ENCODE data around the gene CHSY3.

The CHSY3 gene

GRCh38 chr5:129904102-129904666, at the start of gene CHSY3:
Gene CHSY3, plus strand, starts transcription at chr5:129904465.
- DNase-seq (ENCODE audit: low read depth in 2 of 2): no peak

- no peak for DNase-seq (ENCODE audit: low read depth in 2 of 2)
These were observed 47.9 kb upstream of the CHSY3 start for GRCh38 chr5:129856325-129856724.

- no peak for DNase-seq (ENCODE audit: low read depth in 2 of 2)
These were observed 47.1 kb upstream of the CHSY3 start for GRCh38 chr5:129857116-129857515.

GRCh38 chr5:129858131-129858675, 46.1 kb upstream of the CHSY3 start:
- DNase-seq (ENCODE audit: low read depth in 2 of 2): no peak

GRCh38 chr5:129884322-129884721, 19.9 kb upstream of the CHSY3 start:
- DNase-seq (ENCODE audit: low read depth in 2 of 2): no peak

GRCh38 chr5:129899454-129899853, 4.8 kb upstream of the CHSY3 start:
- DNase-seq (ENCODE audit: low read depth in 2 of 2): no peak

GRCh38 chr5:129902816-129903215, 1.4 kb upstream of the CHSY3 start:
- DNase-seq (ENCODE audit: low read depth in 2 of 2): no peak

GRCh38 chr5:129903466-129904101, 681 bp upstream of the CHSY3 start:
- no peak for DNase-seq (ENCODE audit: low read depth in 2 of 2)

DNA sequence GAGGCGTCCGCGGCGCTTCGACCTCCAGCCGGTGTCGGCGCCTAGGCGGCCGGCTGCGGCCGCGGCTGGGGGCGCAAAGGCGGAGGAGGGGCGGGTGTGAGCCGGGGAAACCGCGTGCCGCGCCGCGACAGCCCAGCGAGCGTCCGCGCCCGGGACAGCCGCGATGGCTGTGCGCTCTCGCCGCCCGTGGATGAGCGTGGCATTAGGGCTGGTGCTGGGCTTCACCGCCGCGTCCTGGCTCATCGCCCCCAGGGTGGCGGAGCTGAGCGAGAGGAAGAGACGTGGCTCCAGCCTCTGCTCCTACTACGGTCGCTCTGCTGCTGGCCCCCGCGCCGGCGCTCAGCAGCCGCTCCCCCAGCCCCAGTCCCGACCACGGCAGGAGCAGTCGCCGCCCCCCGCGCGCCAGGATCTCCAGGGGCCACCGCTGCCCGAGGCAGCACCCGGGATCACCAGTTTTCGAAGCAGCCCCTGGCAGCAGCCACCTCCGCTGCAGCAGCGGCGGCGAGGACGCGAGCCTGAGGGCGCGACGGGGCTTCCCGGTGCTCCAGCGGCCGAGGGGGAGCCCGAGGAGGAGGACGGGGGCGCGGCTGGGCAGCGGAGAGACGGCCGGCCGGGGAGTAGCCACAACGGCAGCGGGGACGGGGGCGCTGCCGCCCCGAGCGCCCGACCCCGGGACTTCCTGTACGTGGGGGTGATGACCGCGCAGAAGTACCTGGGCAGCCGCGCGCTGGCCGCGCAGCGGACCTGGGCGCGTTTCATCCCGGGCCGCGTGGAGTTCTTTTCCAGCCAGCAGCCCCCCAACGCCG, 605 bp downstream of the CHSY3 start:
- no peak for DNase-seq (ENCODE audit: low read depth in 2 of 2)

DNA sequence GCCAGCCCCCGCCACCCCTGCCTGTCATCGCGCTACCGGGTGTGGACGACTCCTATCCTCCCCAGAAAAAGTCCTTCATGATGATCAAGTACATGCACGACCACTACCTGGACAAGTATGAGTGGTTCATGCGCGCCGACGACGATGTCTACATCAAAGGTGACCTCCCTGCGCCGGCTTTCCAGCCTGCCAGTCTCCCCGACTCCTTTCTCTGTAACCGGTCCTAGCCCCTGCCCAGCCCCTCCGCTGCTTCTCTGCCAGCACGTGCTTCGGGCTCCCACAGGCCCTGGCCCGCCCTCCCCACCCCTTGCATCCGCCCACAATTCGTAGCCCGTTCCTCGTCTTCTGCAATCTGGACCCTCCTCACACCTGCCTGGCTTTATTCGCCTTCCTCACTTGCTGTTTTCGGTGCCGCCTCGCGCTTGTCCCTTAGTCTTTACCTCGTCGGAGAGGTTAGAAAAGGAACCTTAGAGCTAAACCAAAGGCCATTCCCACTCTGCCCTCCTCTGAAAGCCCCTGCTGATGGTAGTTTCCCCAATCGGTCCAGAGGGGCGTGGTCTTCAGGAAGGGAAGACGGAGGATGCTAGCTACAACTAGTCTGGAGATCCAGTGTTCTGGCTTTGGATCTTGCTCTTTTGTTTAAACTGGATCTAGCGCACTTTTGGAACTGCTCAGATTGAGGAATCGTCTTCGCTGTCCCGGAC, 1.4 kb downstream of the CHSY3 start:
- no peak for DNase-seq (ENCODE audit: low read depth in 2 of 2)

- no peak for DNase-seq (ENCODE audit: low read depth in 2 of 2)
These were observed 2.1 kb downstream of the CHSY3 start for GRCh38 chr5:129906177-129906887.

GRCh38 chr5:129909225-129909624, 5.0 kb downstream of the CHSY3 start:
- no peak for DNase-seq (ENCODE audit: low read depth in 2 of 2)

GRCh38 chr5:129912601-129913255, 8.5 kb downstream of the CHSY3 start:
- no peak for DNase-seq (ENCODE audit: low read depth in 2 of 2)

DNA sequence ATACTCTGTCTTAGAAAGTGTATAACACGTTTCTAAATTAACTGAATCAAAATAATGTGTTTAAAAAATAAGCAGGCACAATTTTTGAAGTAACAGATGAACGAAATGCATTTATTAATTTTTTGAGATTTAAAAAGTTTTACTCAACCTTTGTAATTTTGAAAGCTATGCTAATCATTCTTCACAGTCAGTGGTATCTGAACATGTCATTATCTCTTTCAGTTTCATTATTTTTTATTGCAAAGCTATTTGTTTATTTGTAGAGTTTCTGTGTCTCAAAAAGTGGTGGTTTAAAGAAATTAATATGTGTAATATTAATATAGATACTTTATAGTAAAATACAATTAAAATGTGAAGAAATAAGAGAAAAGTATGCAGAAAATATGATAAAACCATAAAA, 11.2 kb downstream of the CHSY3 start:
- DNase-seq (ENCODE audit: low read depth in 2 of 2): no peak

GRCh38 chr5:129917224-129917623, 13.0 kb downstream of the CHSY3 start:
- no peak for DNase-seq (ENCODE audit: low read depth in 2 of 2)

DNA sequence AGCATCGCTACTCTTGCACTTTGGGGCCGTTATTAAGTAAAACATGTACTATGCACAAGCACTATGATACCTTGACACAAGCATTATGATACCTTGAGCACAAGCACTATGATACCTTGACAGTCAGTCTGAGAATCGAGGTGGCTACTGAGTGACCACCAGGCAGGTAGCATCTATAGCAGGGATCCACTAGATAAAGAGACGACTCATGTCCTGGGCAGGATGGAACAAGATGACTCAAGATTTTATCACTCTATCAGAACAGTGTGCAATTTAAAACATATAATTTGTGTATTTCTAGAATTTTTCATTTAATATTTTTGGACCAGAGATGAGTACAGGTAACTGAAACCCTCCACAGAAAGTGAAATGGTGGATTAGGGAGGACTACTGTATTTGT, 16.9 kb downstream of the CHSY3 start:
- no peak for DNase-seq (ENCODE audit: low read depth in 2 of 2)

GRCh38 chr5:129930221-129930620, 26.0 kb downstream of the CHSY3 start:
- DNase-seq (ENCODE audit: low read depth in 2 of 2): no peak

DNA sequence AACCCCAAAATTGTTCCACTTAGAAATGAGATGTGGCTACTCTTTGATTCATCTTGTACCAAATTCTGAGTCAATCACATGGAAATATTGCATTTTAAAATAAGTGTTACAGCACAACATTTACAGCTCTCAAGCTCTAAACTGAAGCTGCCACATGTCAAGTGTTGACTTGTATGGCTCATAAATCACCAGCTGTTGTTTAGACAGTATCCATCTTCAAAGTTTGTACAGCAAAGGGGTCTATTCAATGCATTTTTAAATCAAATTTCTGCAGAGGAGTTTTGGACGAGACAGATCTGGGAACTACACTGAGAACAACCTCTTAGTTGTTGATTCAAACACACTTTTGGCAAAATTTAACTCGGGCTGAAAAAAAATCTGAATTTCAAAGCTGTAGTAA, 31.4 kb downstream of the CHSY3 start:
- DNase-seq (ENCODE audit: low read depth in 2 of 2): no peak

DNA sequence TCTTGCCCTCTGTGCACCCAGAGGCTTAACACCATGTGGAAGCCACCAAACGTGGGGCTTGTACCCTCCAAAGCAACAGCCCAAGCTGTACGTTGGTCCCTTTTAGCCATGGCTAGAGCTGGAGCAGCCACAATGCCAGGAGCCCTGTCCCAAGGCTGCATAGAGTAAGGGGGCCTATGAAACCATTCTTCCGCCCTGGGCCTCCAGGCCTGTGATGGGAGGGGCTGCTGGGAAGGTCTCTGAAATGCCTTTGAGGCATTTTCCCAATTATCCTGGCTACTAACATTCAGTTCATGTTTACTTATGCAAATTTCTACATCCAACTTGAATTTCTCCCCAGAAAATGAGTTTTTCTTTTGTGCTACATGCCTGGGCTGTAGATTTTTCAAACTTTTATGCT, 33.8 kb downstream of the CHSY3 start:
- no peak for DNase-seq (ENCODE audit: low read depth in 2 of 2)

DNA sequence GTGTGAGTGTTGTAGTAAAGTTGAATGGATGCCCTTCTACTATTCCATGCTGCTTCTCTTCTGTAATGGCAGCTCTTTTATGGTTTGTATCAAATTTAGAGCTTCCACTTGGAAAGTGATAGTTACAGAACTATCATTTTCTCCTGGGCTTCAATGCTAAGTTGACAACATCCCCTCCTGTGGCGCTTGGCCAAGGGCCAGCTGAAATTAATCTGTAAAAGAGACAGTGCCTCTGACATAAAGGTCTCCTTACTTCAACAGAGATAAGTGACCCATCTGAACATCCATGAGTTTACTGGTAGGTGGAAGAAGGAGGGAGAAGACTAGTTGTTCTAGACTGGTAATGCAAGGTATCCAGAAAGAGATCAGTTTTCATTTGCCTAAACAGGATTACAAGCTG, 39.7 kb downstream of the CHSY3 start:
- DNase-seq (ENCODE audit: low read depth in 2 of 2): no peak

DNA sequence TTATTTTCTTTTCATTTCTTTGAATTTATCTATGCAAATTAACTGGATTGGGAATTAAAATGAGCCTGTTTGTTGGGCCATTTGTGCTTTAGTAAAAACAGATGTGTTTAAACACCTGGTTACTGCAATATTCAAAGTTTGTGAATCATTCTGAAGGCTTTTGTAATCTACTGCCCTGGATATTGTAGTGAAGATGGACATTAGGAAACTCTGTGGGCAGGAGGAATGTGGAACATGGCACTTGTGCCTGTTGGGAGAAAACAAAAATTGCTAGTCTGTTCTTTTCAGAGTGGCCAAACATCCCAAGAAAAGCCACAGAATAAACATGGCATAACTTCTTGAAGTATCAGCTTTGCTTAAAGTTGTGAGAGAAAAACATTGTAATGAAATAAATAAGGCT, 40.8 kb downstream of the CHSY3 start:
- no peak for DNase-seq (ENCODE audit: low read depth in 2 of 2)
